ENCODE results near the gene ALG3.

DNA sequence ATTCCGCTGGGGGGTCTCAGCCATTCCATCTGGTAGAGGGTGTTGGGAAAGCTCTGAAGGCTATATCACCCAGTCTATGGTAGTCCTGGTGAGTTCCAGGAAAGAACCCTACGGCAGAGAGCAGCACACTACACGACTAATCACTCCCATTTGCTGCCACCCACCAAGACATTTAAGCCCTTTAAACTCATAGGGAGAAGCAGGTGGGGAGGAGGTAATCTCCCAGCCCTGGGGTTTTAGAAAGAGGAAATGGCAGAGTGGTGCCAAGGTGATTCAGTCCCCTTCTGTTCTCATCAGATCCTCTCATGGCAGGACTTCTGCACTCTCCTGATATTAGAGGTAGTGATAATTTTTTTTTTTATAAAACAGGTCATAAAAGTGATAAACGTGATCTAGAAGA is 29.9 kb downstream of the ALG3 start:
- no peak for TF ChIP-seq POLR2A (IDR thresholded peaks at IDR 0.05)
- TF ChIP-seq, protein P1, sequence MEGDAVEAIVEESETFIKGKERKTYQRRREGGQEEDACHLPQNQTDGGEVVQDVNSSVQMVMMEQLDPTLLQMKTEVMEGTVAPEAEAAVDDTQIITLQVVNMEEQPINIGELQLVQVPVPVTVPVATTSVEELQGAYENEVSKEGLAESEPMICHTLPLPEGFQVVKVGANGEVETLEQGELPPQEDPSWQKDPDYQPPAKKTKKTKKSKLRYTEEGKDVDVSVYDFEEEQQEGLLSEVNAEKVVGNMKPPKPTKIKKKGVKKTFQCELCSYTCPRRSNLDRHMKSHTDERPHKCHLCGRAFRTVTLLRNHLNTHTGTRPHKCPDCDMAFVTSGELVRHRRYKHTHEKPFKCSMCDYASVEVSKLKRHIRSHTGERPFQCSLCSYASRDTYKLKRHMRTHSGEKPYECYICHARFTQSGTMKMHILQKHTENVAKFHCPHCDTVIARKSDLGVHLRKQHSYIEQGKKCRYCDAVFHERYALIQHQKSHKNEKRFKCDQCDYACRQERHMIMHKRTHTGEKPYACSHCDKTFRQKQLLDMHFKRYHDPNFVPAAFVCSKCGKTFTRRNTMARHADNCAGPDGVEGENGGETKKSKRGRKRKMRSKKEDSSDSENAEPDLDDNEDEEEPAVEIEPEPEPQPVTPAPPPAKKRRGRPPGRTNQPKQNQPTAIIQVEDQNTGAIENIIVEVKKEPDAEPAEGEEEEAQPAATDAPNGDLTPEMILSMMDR (IDR thresholded peaks at IDR 0.05): no peak
- TF ChIP-seq POLR2AphosphoS5 (IDR thresholded peaks at IDR 0.05): no peak

All from suprapubic skin (tissue), 4 donors.